HL-60 (cell line): ENCODE measurements around the gene KCNQ5.

Experiments used
- DNase-seq, 2 experiments: peaks; one replicate each; pipeline ENCODE4 v3.0.0-alpha.2; 2010 to 2020; ENCODE audit warnings: low read depth in 1 of 2, low spot score in 1 of 2
- H3K27ac ChIP-seq: fragments of 250-450 bp; sonication (Bioruptor Pico); replicated peaks from 2 replicates; pipeline ENCODE4 v1.5.1; 2020; ENCODE audit warnings: mild to moderate bottlenecking, moderate library complexity
- H3K27me3 ChIP-seq: fragments of 250-450 bp; sonication (Bioruptor Pico); 2 replicates; pipeline ENCODE4 v1.5.1; 2021; ENCODE audit warnings: mild to moderate bottlenecking, moderate library complexity; ENCODE audit not compliant: insufficient read depth, poor library complexity, severe bottlenecking
- H3K4me3 ChIP-seq: replicated peaks from 2 replicates; pipeline ENCODE4 v1.5.1; 2011; ENCODE audit warnings: mild to moderate bottlenecking, control low read depth, low read length; ENCODE audit not compliant: insufficient read depth
- GABPA ChIP-seq: IDR thresholded peaks from 2 replicates; pipeline ENCODE4 v1.6.1; 2012; ENCODE audit warnings: low read depth
- POLR2AphosphoS5 ChIP-seq: IDR thresholded peaks from 2 replicates; pipeline ENCODE4 v1.6.1; 2012; ENCODE audit warnings: low read depth
- SPI1 ChIP-seq: IDR thresholded peaks from 2 replicates; pipeline ENCODE4 v1.6.1; 2012; ENCODE audit warnings: low read depth, mild to moderate bottlenecking, borderline replicate concordance
- TF ChIP-seq, protein P1 (sequence below): IDR thresholded peaks from 2 replicates; pipeline ENCODE4 v1.6.1; 2012; ENCODE audit warnings: low read depth; ENCODE audit not compliant: insufficient replicate concordance
- TF ChIP-seq, protein P2 (sequence below): IDR thresholded peaks from one replicate; pipeline ENCODE4 v1.5.1; 2011; ENCODE audit warnings: low read length, control low read depth, inconsistent platforms; ENCODE audit not compliant: insufficient read depth

Gene KCNQ5

GRCh38 chr6:72654071-72654621, 32.3 kb downstream of the KCNQ5 start:
- H3K27ac ChIP-seq: no peak overlapping the region
- TF ChIP-seq GABPA (no peak), SPI1 (no peak), POLR2AphosphoS5 (no peak)
- TF ChIP-seq, protein P1, sequence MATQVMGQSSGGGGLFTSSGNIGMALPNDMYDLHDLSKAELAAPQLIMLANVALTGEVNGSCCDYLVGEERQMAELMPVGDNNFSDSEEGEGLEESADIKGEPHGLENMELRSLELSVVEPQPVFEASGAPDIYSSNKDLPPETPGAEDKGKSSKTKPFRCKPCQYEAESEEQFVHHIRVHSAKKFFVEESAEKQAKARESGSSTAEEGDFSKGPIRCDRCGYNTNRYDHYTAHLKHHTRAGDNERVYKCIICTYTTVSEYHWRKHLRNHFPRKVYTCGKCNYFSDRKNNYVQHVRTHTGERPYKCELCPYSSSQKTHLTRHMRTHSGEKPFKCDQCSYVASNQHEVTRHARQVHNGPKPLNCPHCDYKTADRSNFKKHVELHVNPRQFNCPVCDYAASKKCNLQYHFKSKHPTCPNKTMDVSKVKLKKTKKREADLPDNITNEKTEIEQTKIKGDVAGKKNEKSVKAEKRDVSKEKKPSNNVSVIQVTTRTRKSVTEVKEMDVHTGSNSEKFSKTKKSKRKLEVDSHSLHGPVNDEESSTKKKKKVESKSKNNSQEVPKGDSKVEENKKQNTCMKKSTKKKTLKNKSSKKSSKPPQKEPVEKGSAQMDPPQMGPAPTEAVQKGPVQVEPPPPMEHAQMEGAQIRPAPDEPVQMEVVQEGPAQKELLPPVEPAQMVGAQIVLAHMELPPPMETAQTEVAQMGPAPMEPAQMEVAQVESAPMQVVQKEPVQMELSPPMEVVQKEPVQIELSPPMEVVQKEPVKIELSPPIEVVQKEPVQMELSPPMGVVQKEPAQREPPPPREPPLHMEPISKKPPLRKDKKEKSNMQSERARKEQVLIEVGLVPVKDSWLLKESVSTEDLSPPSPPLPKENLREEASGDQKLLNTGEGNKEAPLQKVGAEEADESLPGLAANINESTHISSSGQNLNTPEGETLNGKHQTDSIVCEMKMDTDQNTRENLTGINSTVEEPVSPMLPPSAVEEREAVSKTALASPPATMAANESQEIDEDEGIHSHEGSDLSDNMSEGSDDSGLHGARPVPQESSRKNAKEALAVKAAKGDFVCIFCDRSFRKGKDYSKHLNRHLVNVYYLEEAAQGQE: no peak
- TF ChIP-seq, protein P2, sequence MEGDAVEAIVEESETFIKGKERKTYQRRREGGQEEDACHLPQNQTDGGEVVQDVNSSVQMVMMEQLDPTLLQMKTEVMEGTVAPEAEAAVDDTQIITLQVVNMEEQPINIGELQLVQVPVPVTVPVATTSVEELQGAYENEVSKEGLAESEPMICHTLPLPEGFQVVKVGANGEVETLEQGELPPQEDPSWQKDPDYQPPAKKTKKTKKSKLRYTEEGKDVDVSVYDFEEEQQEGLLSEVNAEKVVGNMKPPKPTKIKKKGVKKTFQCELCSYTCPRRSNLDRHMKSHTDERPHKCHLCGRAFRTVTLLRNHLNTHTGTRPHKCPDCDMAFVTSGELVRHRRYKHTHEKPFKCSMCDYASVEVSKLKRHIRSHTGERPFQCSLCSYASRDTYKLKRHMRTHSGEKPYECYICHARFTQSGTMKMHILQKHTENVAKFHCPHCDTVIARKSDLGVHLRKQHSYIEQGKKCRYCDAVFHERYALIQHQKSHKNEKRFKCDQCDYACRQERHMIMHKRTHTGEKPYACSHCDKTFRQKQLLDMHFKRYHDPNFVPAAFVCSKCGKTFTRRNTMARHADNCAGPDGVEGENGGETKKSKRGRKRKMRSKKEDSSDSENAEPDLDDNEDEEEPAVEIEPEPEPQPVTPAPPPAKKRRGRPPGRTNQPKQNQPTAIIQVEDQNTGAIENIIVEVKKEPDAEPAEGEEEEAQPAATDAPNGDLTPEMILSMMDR: no peak
- H3K4me3 ChIP-seq: no peak overlapping the region
- no peak for DNase-seq
- no peaks in the 10 kb centered on the region for H3K27me3 ChIP-seq

GRCh38 chr6:72657407-72658197, 35.7 kb downstream of the KCNQ5 start:
- Histone ChIP-seq H3K27me3 (no peaks in the 10 kb centered on the region), H3K27ac (no peak overlapping the region), H3K4me3 (no peak overlapping the region)
- TF ChIP-seq, protein P1: no peak
- TF ChIP-seq POLR2AphosphoS5 (no peak), GABPA (no peak), SPI1 (no peak)
- TF ChIP-seq, protein P2: no peak
- no peak for DNase-seq

- DNase-seq: no peak
- Histone ChIP-seq H3K27me3 (no peaks in the 10 kb centered on the region), H3K4me3 (no peak overlapping the region), H3K27ac (no peak overlapping the region)
- TF ChIP-seq GABPA (no peak), POLR2AphosphoS5 (no peak), SPI1 (no peak)
- TF ChIP-seq, protein P1: no peak
- TF ChIP-seq, protein P2: no peak
Measured at GRCh38 chr6:72659754-72660153, 37.9 kb downstream of the KCNQ5 start.
